Left lung (tissue), 10 donors: ENCODE measurements around the gene PTPRS. TPM values are rescaled to one million over a fixed set of nuclear protein-coding genes. Genes with fewer than 3 reads are reported as not detected.

Experiments used
- ATAC-seq: fragments of 200-7000 bp; cut with Tn5 transposase; one replicate; pipeline ENCODE4 v1.9.1; 2020; ENCODE audit warnings: moderate library complexity
- DNase-seq, 4 donors: peaks; one replicate each; pipeline ENCODE4 v3.0.0-alpha.2; 2013 to 2020
- H3K27ac ChIP-seq, 2 donors: fragments of 200-600 bp; sonication (generic) in 1 of 2; one replicate each; pipeline versions ENCODE4 v1.5.0 to v1.8.0; 2020 to 2021
- H3K27me3 ChIP-seq, 2 donors: fragments of 200-600 bp; sonication (generic) in 1 of 2; one replicate each; pipeline versions ENCODE4 v1.5.0 to v1.8.0; 2020 to 2021
- H3K36me3 ChIP-seq, 2 donors: fragments of 200-600 bp; sonication (generic) in 1 of 2; one replicate each; pipeline versions ENCODE4 v1.5.0 to v1.8.0; 2020 to 2021
- H3K4me1 ChIP-seq, 2 donors: fragments of 200-600 bp; one replicate each; pipeline ENCODE4 v1.8.0; 2021
- H3K4me3 ChIP-seq, 2 donors: fragments of 200-600 bp; sonication (generic) in 1 of 2; one replicate each; pipeline versions ENCODE4 v1.5.0 to v1.8.0; 2020 to 2021; ENCODE audit warnings: mild to moderate bottlenecking in 1 of 2
- H3K9me3 ChIP-seq, 2 donors: fragments of 200-600 bp; sonication (generic) in 1 of 2; one replicate each; pipeline versions ENCODE4 v1.5.0 to v1.8.0; 2020 to 2021
- CTCF ChIP-seq, 2 donors: fragments of 200-600 bp; sonication (generic) in 1 of 2; IDR thresholded peaks; one replicate each; pipeline versions ENCODE4 v1.5.0 to v1.8.0; 2021; ENCODE audit warnings: antibody characterized with exemption in 2 of 2
- intact Hi-C, 2 donors: fragments of 100-400 bp; cut with DNase I; formaldehyde crosslinking; loops; one replicate each; pipeline versions ENCODE4 v1.11.2 to v1.14.2; 2022
- polyA plus RNA-seq, 6 donors: library from polyadenylated mRNA; unstranded; fragments of 120-200 nt; gene quantifications; one replicate each; pipeline ENCODE4 v1.2.1, GENCODE V29; 2013; ENCODE audit not compliant: insufficient read length in 6 of 6
- total RNA-seq, 2 donors: library from RNA; stranded (reverse); fragmentation: NEBNext Ultra II Directional; extraction: Animal tissue kit (Norgen Biotek cat#: 25700); gene quantifications; one replicate each; pipeline ENCODE4 v1.2.1, GENCODE V29; 2021
- donor health status: DM: no; HTN: yes; CAD: no.
- donor health status: DM: no; HTN: no; CAD: no.

Gene PTPRS
- total and polyA plus RNA-seq, 8 donors = 61.7 to 97.9 (median 75.3) TPM

- Histone ChIP-seq H3K36me3 (no peaks in the 10 kb centered on the region), H3K27ac (no peak overlapping the region), H3K4me3 (no peak overlapping the region), H3K27me3 (peaks cover 0 to 22% of the 10 kb centered on the region in 2 donors), H3K4me1 (no peaks in the 10 kb centered on the region), H3K9me3 (peaks cover 0 to 32% of the 10 kb centered on the region in 2 donors)
- no peak for TF ChIP-seq CTCF (IDR thresholded peaks at IDR 0.05)
- DNase-seq = no peak
- no peak for ATAC-seq
- intact Hi-C loops = no loop called here
Measured at GRCh38 chr19:5380215-5380919, 39.8 kb upstream of the PTPRS start.

GRCh38 chr19:5376928-5377327, 36.3 kb upstream of the PTPRS start:
- DNase-seq = no peak
- intact Hi-C loops = no loop called here
- no peak for TF ChIP-seq CTCF (IDR thresholded peaks at IDR 0.05)
- Histone ChIP-seq H3K27ac (no peak overlapping the region), H3K27me3 (peaks cover 0 to 20% of the 10 kb centered on the region in 2 donors), H3K9me3 (peaks cover 0 to 13% of the 10 kb centered on the region in 2 donors), H3K4me1 (no peaks in the 10 kb centered on the region), H3K4me3 (no peak overlapping the region), H3K36me3 (no peaks in the 10 kb centered on the region)
- no peak for ATAC-seq

- H3K4me3 ChIP-seq = no peak overlapping the region
- TF ChIP-seq CTCF (IDR thresholded peaks at IDR 0.05) = no peak
- no peaks in the 10 kb centered on the region for H3K4me1 ChIP-seq
- H3K27ac ChIP-seq = no peak overlapping the region
- no peaks in the 10 kb centered on the region for H3K9me3 ChIP-seq
- intact Hi-C loops = no loop called here
- no peak for DNase-seq
- H3K36me3 ChIP-seq = no peaks in the 10 kb centered on the region
- peaks cover 0 to 48% of the 10 kb centered on the region in 2 donors for H3K27me3 ChIP-seq
- no peak for ATAC-seq
Measured at GRCh38 chr19:5372572-5373200, 32.1 kb upstream of the PTPRS start.

DNA sequence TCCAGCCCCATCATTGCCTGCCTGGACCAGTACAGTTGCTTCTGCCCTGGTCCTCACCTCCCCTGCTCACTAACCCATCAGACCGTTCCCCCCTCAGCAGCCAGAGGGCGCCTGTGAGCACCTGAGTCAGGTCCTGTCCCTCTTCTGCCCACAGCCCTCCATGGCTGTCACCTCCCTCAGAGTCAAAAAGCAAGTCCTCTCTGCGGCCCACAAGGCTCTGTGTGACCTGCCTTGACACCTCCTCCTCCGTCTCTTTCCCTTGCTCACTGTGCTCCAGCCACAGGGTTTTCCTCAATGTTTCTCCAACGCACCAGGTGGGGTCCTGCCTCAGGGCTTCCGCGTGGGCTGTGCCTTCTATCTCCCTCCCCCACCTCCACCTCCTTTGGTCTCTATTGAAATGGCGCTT, 29.4 kb upstream of the PTPRS start:
- Histone ChIP-seq H3K9me3 (no peaks in the 10 kb centered on the region), H3K36me3 (no peaks in the 10 kb centered on the region), H3K27me3 (peaks cover 0 to 57% of the 10 kb centered on the region in 2 donors), H3K4me3 (no peak overlapping the region), H3K4me1 (no peaks in the 10 kb centered on the region), H3K27ac (no peak overlapping the region)
- intact Hi-C loops = no loop called here
- peak in 1 of 4 donors; percentile 82 for DNase-seq
- peak; percentile 33 to 40 for TF ChIP-seq CTCF (IDR thresholded peaks at IDR 0.05)
- ATAC-seq = peak; percentile 60

DNA sequence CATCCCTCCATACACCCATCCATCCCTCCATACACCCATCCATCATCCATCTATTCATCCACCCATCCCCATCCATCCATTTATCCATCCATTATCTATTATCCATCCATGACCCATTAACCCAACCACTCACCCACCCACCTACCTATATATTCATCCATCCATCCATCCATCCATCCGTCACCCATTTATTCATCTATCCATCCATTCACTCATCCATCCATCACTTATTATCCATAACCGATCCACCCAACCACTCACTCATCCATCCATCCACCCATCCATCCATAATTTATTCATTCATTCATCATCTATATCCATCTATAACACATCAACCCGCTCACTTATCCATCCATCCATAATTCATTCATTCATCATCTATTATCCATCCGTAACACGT, 28.7 kb upstream of the PTPRS start:
- Histone ChIP-seq H3K9me3 (no peaks in the 10 kb centered on the region), H3K27me3 (peaks cover 0 to 55% of the 10 kb centered on the region in 2 donors), H3K4me1 (no peaks in the 10 kb centered on the region), H3K27ac (no peak overlapping the region), H3K4me3 (no peak overlapping the region), H3K36me3 (no peaks in the 10 kb centered on the region)
- ATAC-seq (no peak), DNase-seq (no peak)
- TF ChIP-seq CTCF (IDR thresholded peaks at IDR 0.05) = no peak
- intact Hi-C loops = no loop called here
